ENCODE data around the gene ZNF408. TPM values are rescaled to one million over a fixed set of nuclear protein-coding genes. Genes with fewer than 3 reads are reported as not detected.

ZNF408 gene
- total and polyA plus RNA-seq, 2 of the 13 experiments (the other 11 are each of a cell fraction or from before 2014, with no cell fraction given) = 11.2 to 12.5 TPM

DNA sequence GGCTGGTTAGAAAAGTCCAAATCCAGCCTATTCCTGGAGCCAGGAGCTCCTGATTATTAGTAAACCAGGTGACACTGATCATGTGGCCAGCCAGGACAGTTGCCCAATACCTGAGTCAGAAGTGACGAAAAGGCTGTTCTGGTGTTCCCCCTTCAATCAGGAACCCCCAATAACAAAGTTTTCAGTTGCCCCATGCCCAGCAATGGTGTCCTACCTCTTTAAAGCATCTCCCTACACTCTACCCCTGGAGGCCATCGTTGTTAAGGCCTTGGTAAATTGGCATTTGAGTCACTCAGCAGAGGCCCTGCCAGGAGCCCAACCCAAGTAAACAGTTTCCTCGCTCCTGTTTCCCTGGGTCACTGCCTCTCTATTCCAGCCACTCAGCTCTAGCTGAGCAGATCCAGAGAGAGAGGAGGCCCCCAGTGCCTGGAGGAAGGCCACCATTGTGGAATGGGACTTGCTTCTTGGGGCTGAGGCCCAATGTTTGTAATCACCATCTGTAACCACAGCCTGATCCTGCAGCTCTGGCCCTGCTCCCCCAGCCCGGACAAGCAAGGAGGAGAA lies 25.5 kb upstream of the ZNF408 start (continued):
- TF ChIP-seq MAF1 (CRISPR knock-in tag; IDR thresholded peaks at IDR 0.05; ENCODE audit: borderline replicate concordance) (no peak), AGO2 (optimal IDR thresholded peaks at IDR 0.05; ENCODE audit: low read depth, low read length) (no peak), ZNF326 (CRISPR knock-in tag; IDR thresholded peaks at IDR 0.05; ENCODE audit: borderline replicate concordance) (no peak), MAFF (IDR thresholded peaks at IDR 0.05; ENCODE audit: low read depth, low read length) (no peak), TBP (CRISPR knock-in tag; IDR thresholded peaks at IDR 0.05) (no peak), RFXAP (CRISPR knock-in tag; IDR thresholded peaks at IDR 0.05; ENCODE audit: borderline replicate concordance) (no peak), FOXA3 (CRISPR knock-in tag; IDR thresholded peaks at IDR 0.05) (0 out of 2 replicates have a peak, but pooled peaks have one; percentile 20), ZKSCAN5 (CRISPR knock-in tag; IDR thresholded peaks at IDR 0.05) (no peak), NFE2L1 (CRISPR knock-in tag; IDR thresholded peaks at IDR 0.05; ENCODE audit: borderline replicate concordance) (no peak), HIVEP1 (CRISPR knock-in tag; IDR thresholded peaks at IDR 0.05) (no peak), ZSCAN12 (CRISPR knock-in tag; IDR thresholded peaks at IDR 0.05) (no peak), POLR2AphosphoS2 (IDR thresholded peaks at IDR 0.05; ENCODE audit: low read depth, low read length) (no peak), IRF2 (CRISPR knock-in tag; IDR thresholded peaks at IDR 0.05) (no peak), GATAD2A (CRISPR knock-in tag; IDR thresholded peaks at IDR 0.05) (no peak), ZNF501 (CRISPR knock-in tag; IDR thresholded peaks at IDR 0.05) (peak; percentile 67), ZNF317 (CRISPR knock-in tag; IDR thresholded peaks at IDR 0.05) (0 out of 2 replicates have a peak, but pooled peaks have one; percentile 48), ZNF230 (CRISPR knock-in tag; IDR thresholded peaks at IDR 0.05) (no peak), MXD4 (CRISPR knock-in tag; IDR thresholded peaks at IDR 0.05) (0 out of 2 replicates have a peak, but pooled peaks have one; percentile 26), ZNF777 (CRISPR knock-in tag; IDR thresholded peaks at IDR 0.05) (no peak), YEATS4 (CRISPR knock-in tag; IDR thresholded peaks at IDR 0.05; ENCODE audit: borderline replicate concordance) (no peak)
- TF ChIP-seq, protein P1, sequence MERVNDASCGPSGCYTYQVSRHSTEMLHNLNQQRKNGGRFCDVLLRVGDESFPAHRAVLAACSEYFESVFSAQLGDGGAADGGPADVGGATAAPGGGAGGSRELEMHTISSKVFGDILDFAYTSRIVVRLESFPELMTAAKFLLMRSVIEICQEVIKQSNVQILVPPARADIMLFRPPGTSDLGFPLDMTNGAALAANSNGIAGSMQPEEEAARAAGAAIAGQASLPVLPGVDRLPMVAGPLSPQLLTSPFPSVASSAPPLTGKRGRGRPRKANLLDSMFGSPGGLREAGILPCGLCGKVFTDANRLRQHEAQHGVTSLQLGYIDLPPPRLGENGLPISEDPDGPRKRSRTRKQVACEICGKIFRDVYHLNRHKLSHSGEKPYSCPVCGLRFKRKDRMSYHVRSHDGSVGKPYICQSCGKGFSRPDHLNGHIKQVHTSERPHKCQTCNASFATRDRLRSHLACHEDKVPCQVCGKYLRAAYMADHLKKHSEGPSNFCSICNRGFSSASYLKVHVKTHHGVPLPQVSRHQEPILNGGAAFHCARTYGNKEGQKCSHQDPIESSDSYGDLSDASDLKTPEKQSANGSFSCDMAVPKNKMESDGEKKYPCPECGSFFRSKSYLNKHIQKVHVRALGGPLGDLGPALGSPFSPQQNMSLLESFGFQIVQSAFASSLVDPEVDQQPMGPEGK (CRISPR knock-in tag; IDR thresholded peaks at IDR 0.05) = 0 out of 2 replicates have a peak, but pooled peaks have one; percentile 25
- TF ChIP-seq, protein P2, sequence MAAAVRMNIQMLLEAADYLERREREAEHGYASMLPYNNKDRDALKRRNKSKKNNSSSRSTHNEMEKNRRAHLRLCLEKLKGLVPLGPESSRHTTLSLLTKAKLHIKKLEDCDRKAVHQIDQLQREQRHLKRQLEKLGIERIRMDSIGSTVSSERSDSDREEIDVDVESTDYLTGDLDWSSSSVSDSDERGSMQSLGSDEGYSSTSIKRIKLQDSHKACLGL (CRISPR knock-in tag; IDR thresholded peaks at IDR 0.05) = no peak
- TF ChIP-seq, protein P3, sequence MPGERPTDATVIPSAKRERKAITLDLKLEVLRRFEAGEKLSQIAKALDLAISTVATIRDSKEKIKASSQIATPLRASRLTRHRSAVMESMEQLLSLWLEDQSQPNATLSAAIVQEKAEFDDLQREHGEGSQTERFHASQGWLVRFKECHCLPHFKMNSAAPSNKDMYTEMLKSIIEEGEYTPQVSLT (CRISPR knock-in tag; IDR thresholded peaks at IDR 0.05; ENCODE audit: borderline replicate concordance, low read depth) = no peak
- TF ChIP-seq, protein P4, sequence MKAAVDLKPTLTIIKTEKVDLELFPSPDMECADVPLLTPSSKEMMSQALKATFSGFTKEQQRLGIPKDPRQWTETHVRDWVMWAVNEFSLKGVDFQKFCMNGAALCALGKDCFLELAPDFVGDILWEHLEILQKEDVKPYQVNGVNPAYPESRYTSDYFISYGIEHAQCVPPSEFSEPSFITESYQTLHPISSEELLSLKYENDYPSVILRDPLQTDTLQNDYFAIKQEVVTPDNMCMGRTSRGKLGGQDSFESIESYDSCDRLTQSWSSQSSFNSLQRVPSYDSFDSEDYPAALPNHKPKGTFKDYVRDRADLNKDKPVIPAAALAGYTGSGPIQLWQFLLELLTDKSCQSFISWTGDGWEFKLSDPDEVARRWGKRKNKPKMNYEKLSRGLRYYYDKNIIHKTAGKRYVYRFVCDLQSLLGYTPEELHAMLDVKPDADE (CRISPR knock-in tag; IDR thresholded peaks at IDR 0.05) = no peak
- TF ChIP-seq, protein P5, sequence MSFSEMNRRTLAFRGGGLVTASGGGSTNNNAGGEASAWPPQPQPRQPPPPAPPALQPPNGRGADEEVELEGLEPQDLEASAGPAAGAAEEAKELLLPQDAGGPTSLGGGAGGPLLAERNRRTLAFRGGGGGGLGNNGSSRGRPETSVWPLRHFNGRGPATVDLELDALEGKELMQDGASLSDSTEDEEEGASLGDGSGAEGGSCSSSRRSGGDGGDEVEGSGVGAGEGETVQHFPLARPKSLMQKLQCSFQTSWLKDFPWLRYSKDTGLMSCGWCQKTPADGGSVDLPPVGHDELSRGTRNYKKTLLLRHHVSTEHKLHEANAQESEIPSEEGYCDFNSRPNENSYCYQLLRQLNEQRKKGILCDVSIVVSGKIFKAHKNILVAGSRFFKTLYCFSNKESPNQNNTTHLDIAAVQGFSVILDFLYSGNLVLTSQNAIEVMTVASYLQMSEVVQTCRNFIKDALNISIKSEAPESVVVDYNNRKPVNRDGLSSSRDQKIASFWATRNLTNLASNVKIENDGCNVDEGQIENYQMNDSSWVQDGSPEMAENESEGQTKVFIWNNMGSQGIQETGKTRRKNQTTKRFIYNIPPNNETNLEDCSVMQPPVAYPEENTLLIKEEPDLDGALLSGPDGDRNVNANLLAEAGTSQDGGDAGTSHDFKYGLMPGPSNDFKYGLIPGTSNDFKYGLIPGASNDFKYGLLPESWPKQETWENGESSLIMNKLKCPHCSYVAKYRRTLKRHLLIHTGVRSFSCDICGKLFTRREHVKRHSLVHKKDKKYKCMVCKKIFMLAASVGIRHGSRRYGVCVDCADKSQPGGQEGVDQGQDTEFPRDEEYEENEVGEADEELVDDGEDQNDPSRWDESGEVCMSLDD (CRISPR knock-in tag; IDR thresholded peaks at IDR 0.05; ENCODE audit: borderline replicate concordance) = no peak
